8988T (cell line): ENCODE results near the gene METTL1.
A peak's percentile ranks its signal among the peaks of the same experiment; 100 is the strongest.

ENCODE experiments used
- DNase-seq: peaks from one replicate; pipeline ENCODE4 v3.0.0; 2011

The METTL1 gene

DNA sequence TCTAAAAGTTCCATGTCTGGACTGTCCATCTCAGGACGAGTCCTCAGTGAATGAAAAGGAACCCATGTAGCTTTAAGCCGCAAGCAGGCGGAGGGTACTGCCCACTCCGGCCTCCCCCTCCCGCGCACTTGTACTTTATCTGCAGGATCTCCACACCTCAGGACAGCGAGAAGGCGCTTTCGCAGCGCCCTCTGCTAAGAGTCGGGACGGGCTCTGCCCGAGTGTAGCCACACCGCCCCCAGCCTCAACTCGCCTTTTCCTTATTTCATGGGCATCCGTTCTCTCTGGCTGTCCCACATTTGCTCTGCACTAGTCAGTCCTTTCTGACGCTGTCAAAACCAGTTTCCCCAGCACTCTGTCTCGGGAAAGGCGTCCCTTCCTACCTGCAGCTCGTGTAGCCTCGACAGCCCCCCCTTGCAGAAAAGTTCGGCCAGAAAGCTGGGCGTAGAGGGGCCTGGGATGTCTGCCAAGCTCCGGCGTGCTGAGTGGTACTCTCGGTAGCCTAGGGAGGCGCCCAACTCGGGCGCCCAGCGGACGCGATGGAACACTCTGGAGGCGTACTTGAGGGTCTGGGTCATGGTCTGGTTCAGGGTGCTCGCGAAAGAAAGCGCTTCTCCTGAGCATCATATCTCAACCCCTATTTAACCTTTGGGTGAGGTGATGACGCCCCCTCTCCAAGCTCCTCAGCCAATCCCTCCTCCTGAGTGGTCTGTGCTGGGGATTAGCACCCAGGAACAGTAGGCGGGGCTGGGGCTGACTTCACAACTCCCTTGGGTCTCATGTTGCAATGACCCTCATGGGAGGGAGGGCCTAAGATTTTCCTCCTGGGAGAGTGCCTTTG is 5.2 kb downstream of the METTL1 start, which contains the start of gene CYP27B1:
CYP27B1 (minus strand) TSS at position 615 of the 841 bp plus-strand sequence; CDS start at position 578, 37 bp downstream.
- no peak for DNase-seq

DNA sequence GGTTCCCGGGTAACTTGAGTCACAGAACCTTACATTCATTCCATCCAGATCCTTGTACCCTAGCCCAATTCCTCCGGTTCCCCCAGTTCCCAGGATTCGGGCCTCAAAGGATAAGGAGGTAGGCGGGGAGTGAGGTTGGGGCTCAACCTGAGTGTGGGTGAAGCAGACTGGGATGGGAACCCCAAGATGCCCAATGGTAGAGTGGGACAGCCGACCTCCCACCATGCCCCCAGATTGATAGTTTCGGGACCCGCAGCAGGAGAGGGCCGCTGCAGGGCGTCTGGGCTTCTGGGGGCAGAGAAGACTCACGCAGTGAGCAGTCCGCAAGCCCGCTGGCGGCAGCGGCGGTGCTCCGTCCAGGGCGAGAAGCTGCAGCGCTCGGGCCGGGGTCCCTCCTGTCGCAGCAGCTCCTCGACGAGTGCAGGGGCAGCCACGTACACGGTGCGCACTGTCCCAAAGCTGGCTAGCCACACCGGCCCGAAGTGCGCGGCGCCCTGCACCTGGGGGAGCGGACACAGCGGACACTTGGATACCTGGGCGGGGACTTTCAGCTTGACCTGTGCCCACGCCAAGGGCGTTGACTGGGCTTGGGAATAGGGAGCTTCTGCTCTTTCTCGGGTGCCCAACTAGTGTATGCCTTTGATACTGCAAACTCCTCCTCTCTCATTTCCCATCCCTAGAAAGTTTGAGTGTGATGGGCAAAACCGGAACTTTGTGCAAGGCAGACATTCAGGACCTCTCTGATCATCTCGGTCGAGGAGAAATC is 6.0 kb downstream of the METTL1 start:
- DNase-seq = no peak

DNA sequence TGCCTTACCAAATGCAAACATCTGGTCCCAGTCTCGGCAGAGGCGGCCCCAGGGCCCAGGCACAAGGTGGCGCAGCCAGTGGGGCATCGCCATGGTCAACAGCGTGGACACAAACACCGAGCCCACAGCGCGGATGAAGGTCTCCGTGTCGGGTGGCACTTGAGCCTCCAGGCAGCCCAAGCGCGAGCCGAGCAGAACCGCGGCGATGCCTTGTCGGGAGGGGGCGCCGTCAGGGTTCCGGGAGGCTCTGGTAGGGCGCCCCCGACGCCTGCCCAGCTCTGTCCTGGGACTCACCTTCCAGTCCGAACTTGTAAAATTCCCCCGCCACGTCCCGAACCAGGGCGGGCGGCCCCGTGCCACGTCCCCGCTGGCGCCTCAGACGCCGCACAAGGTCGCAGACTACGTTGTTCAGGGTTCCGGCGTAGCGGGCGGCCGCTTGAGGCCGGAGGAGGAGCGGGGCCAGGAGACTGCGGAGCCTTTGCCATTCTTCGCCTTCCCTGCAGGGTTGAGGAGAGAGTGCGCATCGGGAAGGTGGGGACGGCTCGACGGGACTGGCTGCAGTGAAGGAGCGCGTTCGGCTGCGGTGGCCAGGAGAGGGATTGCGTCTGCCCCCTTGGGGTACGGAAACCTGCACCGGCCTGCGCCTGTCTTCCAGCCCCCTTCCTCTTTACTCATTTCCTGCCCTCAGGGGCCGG is 6.8 kb downstream of the METTL1 start:
- no peak for DNase-seq

- no peak for DNase-seq
Observed at GRCh38 chr12:57764662-57765002, 7.3 kb downstream of the METTL1 start.

- DNase-seq = no peak
Observed at GRCh38 chr12:57763881-57764661, 7.8 kb downstream of the METTL1 start.

- DNase-seq = no peak
Observed at GRCh38 chr12:57762463-57762862, 9.4 kb downstream of the METTL1 start.

- DNase-seq = no peak
Observed at GRCh38 chr12:57761391-57761998, 10.4 kb downstream of the METTL1 start.

GRCh38 chr12:57760347-57760982 is 11.4 kb downstream of the METTL1 start:
- DNase-seq = no peak

- DNase-seq = no peak
Observed at GRCh38 chr12:57759360-57759980, 12.4 kb downstream of the METTL1 start.

DNA sequence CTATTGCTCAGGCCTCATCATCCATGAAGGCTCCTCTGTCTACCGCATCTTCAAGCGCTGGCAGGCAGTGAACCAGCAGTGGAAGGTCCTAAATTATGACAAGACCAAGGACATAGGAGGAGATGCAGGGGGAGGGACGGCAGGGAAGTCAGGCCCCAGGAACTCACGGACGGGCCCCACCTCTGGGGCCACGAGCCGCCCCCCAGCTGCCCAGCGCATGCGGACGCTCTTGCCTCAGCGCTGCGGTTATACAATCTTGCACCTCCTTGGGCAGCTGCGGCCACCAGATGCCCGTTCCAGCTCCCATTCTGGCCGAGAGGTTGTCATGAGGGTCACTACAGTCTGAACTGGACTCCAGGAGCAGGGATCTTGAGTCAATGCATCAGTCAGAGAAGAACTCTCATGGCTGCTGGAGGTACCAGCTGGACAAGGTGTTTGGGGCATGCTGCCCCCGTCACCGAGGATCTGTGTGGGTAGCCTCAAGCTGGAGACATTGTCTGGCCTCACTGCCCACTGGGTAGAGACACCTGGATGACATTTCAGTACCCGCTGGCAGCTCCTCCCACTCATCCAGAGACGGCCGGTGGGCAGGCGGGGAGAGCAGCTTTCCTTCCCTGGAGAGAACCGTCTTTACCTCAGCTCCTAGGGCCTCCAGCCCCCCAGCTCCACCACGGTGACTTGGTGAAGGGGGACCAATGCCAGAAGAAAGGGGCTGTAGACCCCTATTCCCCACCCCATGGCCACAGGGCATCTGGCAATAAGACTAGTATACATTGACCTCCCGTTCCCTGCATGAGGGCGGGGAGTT is 13.1 kb downstream of the METTL1 start:
- DNase-seq = no peak

DNA sequence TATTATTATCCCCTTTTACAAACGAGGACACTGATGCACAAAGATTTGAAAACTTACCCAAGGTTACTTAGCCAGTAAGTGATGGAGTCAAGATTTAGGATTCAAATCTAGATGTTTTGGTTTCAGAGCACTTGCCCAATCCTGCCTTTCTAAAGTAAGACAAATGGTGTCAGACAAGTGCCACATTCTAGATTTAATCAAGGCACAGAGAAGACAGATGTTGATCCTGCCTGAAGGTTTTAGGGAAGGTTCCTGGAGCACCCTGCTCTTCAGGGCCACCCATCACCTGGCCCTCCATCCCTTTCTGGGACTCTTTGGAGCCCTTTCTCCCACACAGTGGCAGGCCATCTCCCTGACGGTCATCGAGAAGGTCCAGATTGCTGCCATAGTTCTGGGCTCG is 14.1 kb downstream of the METTL1 start:
- no peak for DNase-seq

GRCh38 chr12:57756406-57757341 is 15.2 kb downstream of the METTL1 start:
- DNase-seq = peak; percentile 95

GRCh38 chr12:57755454-57756372 is 16.2 kb downstream of the METTL1 start:
- no peak for DNase-seq

DNA sequence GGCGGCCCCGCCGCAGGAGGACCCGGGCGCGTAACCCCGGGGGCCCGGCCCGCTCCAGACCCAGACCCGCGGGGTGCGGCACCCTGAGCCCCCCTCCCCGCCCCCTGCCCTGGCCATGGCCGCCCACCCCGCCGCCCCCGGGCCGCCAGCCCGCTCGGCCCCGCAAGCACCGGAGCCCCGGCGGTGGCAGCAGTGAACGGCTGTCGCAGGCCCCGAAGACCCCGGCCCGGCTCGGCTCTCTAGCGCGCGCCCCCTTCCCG is 16.8 kb downstream of the METTL1 start:
- no peak for DNase-seq

- DNase-seq = peak; percentile 86
Observed at GRCh38 chr12:57754411-57755193, 17.3 kb downstream of the METTL1 start, which contains the start of gene MARCHF9. TSS of gene MARCHF9 (plus strand) at chr12:57755103. CDS start at chr12:57755529, 426 bp downstream.

DNA sequence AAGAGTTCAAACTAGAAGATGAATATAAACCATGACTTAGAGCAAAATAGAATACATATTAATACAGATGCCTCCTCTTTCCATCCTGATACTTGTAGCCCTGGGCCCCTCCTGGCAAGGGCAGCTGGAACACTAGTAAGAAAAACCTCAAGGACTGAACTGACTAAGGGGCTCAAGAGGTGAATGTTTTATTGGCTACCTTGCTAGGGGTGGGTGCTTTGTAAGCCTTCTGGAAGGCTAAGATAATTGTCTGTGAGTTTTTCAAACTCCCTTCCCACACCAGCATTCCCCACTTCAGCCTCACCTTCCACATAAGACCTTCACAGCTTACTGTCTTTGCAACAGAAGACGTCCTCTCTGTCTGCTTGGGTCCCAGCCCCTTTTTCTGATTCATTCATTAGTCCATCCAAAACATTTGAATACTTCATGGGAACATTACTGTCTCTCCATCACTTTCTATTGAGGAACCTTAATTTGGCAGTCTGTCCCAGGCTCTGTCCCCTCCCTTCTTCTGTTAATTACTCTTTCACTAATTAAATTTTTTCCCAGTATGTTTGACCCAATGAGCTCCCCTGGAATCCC is 18.1 kb downstream of the METTL1 start:
- no peak for DNase-seq

DNA sequence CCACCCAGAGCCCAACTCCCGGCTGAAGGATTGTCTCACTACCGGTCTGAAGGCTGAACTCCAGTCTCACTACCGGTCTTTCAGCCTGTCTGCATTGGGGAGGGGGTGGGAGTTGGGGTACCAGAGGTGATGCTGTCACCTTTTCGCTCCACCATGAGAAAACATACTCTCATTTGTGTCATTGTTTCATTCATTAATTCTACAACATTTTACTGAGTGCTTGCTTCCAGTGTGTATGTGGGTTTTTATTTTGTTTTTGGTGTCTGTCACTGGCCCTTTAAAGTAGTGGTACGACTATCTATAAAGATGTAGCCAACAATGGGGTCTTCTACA is 19.3 kb downstream of the METTL1 start:
- no peak for DNase-seq
